ENCODE results near the gene COL9A3. TPM values are rescaled to one million over a fixed set of nuclear protein-coding genes. Genes with fewer than 3 reads are reported as not detected.

Gene COL9A3
- polyA plus RNA-seq, 1 donor from 2014 or later: 3.1 TPM

DNA sequence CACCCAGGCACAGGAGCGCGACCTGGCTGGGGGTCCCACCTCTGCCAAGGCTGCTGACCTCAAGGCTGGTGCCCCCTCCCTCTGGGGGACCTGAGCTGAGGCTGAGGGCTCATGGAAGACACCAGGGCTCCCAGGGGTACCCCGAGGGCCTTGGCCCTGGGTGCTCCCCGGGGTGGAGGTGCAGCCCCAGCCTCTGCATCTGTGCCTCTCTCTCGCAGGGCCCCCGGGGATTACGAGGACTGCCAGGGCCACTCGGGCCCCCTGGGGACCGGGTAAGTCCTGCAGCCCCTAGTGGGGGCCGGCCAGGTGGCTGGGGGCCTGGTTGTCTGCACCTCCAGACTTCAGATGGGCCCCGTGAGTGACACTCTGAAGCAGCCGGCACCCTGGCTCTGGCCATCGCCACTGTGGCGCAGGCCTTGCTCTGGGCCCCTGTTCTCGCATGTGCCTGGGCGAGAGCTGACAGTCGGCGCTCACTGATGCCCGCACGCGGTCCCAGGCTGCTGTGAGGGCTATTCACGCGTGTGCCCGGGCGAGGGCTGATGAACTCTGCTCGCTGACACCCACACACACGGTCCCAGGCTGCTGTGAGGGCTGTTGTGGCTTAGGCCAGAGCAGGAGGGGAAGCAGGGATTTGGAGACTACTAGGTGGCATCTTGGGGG lies 9.3 kb downstream of the COL9A3 start:
- H3K27ac ChIP-seq (ENCODE audit: low read length): no peak overlapping the region

DNA sequence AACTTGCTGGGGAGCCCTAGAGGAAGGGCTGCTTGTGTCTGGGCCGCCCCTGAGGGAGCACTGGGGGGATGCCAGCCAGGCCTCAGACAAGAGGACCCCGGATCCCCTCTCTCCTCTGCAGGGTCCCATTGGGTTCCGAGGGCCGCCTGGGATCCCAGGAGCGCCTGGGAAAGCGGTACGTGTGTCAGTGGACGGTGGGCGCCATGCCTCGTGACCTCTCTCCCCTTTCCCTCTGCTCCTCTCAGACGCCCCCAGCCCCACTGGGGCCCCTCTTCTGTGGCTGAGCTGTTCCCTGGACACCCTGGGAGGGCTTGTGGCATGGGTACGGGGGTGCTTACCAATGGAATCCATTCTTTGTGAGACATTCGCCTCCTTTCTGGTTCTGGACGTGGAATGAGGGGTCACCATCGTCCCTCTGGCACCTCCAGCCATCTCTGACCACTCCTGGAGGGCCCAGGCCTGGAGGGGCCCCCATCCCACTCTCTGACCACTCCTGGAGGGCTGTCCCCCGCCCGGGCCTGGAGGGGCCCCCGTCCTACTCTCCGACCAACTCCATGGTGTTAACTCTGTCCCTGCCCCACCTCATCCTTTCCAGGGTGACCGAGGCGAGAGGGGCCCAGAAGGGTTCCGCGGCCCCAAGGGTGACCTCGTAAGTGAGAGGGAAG lies 9.9 kb downstream of the COL9A3 start:
- TF ChIP-seq EZH2 (IDR thresholded peaks at IDR 0.05; ENCODE audit: borderline replicate concordance, insufficient read depth, low read length, poor library complexity, severe bottlenecking) (no peak), SMC3 (conservative IDR thresholded peaks at IDR 0.05; ENCODE audit: poor library complexity) (no peak)
- TF ChIP-seq, protein P1, sequence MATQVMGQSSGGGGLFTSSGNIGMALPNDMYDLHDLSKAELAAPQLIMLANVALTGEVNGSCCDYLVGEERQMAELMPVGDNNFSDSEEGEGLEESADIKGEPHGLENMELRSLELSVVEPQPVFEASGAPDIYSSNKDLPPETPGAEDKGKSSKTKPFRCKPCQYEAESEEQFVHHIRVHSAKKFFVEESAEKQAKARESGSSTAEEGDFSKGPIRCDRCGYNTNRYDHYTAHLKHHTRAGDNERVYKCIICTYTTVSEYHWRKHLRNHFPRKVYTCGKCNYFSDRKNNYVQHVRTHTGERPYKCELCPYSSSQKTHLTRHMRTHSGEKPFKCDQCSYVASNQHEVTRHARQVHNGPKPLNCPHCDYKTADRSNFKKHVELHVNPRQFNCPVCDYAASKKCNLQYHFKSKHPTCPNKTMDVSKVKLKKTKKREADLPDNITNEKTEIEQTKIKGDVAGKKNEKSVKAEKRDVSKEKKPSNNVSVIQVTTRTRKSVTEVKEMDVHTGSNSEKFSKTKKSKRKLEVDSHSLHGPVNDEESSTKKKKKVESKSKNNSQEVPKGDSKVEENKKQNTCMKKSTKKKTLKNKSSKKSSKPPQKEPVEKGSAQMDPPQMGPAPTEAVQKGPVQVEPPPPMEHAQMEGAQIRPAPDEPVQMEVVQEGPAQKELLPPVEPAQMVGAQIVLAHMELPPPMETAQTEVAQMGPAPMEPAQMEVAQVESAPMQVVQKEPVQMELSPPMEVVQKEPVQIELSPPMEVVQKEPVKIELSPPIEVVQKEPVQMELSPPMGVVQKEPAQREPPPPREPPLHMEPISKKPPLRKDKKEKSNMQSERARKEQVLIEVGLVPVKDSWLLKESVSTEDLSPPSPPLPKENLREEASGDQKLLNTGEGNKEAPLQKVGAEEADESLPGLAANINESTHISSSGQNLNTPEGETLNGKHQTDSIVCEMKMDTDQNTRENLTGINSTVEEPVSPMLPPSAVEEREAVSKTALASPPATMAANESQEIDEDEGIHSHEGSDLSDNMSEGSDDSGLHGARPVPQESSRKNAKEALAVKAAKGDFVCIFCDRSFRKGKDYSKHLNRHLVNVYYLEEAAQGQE (IDR thresholded peaks at IDR 0.05; ENCODE audit: borderline replicate concordance): no peak
- H3F3A ChIP-seq (ENCODE audit: insufficient read depth, low read length, poor library complexity, severe bottlenecking): no peaks in the 10 kb centered on the region
- no peaks in the 10 kb centered on the region for H3K79me2 ChIP-seq (replicated peaks; ENCODE audit: insufficient read depth, low read length)
- no peak overlapping the region for H2AFZ ChIP-seq (ENCODE audit: low read depth, low read length)
- H3K9me3 ChIP-seq (ENCODE audit: low read length): no peaks in the 10 kb centered on the region
- H3K9me2 ChIP-seq (ENCODE audit: insufficient read depth, low read length): no peaks in the 10 kb centered on the region
- no peak overlapping the region for H3K4me3 ChIP-seq (ENCODE audit: low read length)
- no peaks in the 10 kb centered on the region for H4K20me1 ChIP-seq (ENCODE audit: insufficient read depth)
- H3K4me2 ChIP-seq (ENCODE audit: low read length): no peak overlapping the region
- no peaks in the 10 kb centered on the region for H3K27me3 ChIP-seq (ENCODE audit: insufficient read depth, low read depth, low read length)
- no peak overlapping the region for H3K9ac ChIP-seq (ENCODE audit: low read length)
- no peaks in the 10 kb centered on the region for H3K36me3 ChIP-seq (ENCODE audit: insufficient read depth, low read length)
- no peak overlapping the region for H3K27ac ChIP-seq (ENCODE audit: low read length)

More for the DNA sequence above, 9.3 kb downstream of the COL9A3 start:
- no peaks in the 10 kb centered on the region for H3K79me2 ChIP-seq (replicated peaks; ENCODE audit: insufficient read depth, low read length)
- no peak overlapping the region for H3K9ac ChIP-seq (ENCODE audit: low read length)
- H3K4me3 ChIP-seq (ENCODE audit: low read length): no peak overlapping the region
- no peak overlapping the region for H3K4me2 ChIP-seq (ENCODE audit: low read length)
- TF ChIP-seq POLR2AphosphoS5 (IDR thresholded peaks at IDR 0.05) (no peak), EP300 (conservative IDR thresholded peaks at IDR 0.05; ENCODE audit: poor library complexity, severe bottlenecking) (no peak), SMC3 (conservative IDR thresholded peaks at IDR 0.05; ENCODE audit: poor library complexity) (no peak), MXI1 (conservative IDR thresholded peaks at IDR 0.05; ENCODE audit: poor library complexity, severe bottlenecking) (no peak), EZH2 (IDR thresholded peaks at IDR 0.05; ENCODE audit: borderline replicate concordance, insufficient read depth, low read length, poor library complexity, severe bottlenecking) (no peak), RAD21 (conservative IDR thresholded peaks at IDR 0.05) (no peak), TAF1 (IDR thresholded peaks at IDR 0.05; ENCODE audit: low read depth) (no peak)
- TF ChIP-seq, protein P1 (IDR thresholded peaks at IDR 0.05; ENCODE audit: borderline replicate concordance): no peak
- TF ChIP-seq, protein P2, sequence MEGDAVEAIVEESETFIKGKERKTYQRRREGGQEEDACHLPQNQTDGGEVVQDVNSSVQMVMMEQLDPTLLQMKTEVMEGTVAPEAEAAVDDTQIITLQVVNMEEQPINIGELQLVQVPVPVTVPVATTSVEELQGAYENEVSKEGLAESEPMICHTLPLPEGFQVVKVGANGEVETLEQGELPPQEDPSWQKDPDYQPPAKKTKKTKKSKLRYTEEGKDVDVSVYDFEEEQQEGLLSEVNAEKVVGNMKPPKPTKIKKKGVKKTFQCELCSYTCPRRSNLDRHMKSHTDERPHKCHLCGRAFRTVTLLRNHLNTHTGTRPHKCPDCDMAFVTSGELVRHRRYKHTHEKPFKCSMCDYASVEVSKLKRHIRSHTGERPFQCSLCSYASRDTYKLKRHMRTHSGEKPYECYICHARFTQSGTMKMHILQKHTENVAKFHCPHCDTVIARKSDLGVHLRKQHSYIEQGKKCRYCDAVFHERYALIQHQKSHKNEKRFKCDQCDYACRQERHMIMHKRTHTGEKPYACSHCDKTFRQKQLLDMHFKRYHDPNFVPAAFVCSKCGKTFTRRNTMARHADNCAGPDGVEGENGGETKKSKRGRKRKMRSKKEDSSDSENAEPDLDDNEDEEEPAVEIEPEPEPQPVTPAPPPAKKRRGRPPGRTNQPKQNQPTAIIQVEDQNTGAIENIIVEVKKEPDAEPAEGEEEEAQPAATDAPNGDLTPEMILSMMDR (IDR thresholded peaks at IDR 0.05; ENCODE audit: poor library complexity, severe bottlenecking): no peak
- no peaks in the 10 kb centered on the region for H3K27me3 ChIP-seq (ENCODE audit: insufficient read depth, low read depth, low read length)
- no peaks in the 10 kb centered on the region for H3K9me2 ChIP-seq (ENCODE audit: insufficient read depth, low read length)
- H4K20me1 ChIP-seq (ENCODE audit: insufficient read depth): no peaks in the 10 kb centered on the region
- H3K36me3 ChIP-seq (ENCODE audit: insufficient read depth, low read length): no peaks in the 10 kb centered on the region
- H2AFZ ChIP-seq (ENCODE audit: low read depth, low read length): no peak overlapping the region
- no peaks in the 10 kb centered on the region for H3K9me3 ChIP-seq (ENCODE audit: low read length)
- H3F3A ChIP-seq (ENCODE audit: insufficient read depth, low read length, poor library complexity, severe bottlenecking): no peaks in the 10 kb centered on the region

All from neural cell (in vitro differentiated cells).